Measurements from ENCODE around the gene CFAP141. TPM values are rescaled to one million over a fixed set of nuclear protein-coding genes. Genes with fewer than 3 reads are reported as not detected.

The CFAP141 gene
- total and polyA plus RNA-seq, 2 of the 13 experiments (the other 11 are each of a cell fraction or from before 2014, with no cell fraction given) = not detected

- no peak for TF ChIP-seq GABPA (IDR thresholded peaks at IDR 0.05; ENCODE audit: low read depth, low read length)
- TF ChIP-seq GABPA (CRISPR knock-in tag; IDR thresholded peaks at IDR 0.05; ENCODE audit: low read depth) = peak; percentile 38; the same call in 1 of the 2 replicates
- TF ChIP-seq ELF4 (CRISPR knock-in tag; IDR thresholded peaks at IDR 0.05; ENCODE audit: borderline replicate concordance) = no peak
- peak; percentile 90; the same call in 1 of the 2 replicates for TF ChIP-seq AHDC1 (CRISPR knock-in tag; IDR thresholded peaks at IDR 0.05; ENCODE audit: borderline replicate concordance)
- TF ChIP-seq HNRNPK (IDR thresholded peaks at IDR 0.05; ENCODE audit: low read depth, low read length, poor library complexity, severe bottlenecking) = no peak
- TF ChIP-seq PPARG (CRISPR knock-in tag; conservative IDR thresholded peaks at IDR 0.05) = peak; percentile 75
- TF ChIP-seq AGO2 (optimal IDR thresholded peaks at IDR 0.05; ENCODE audit: low read depth, low read length) = no peak
- TF ChIP-seq KAT8 (CRISPR knock-in tag; IDR thresholded peaks at IDR 0.05) = peak; percentile 73
- TF ChIP-seq ZNF777 (CRISPR knock-in tag; IDR thresholded peaks at IDR 0.05) = no peak
- TF ChIP-seq ZBTB49 (CRISPR knock-in tag; IDR thresholded peaks at IDR 0.05; ENCODE audit: borderline replicate concordance) = no peak
- no peak for TF ChIP-seq ZNF143 (CRISPR knock-in tag; IDR thresholded peaks at IDR 0.05)
- TF ChIP-seq HOXA7 (CRISPR knock-in tag; IDR thresholded peaks at IDR 0.05) = no peak
- 0 out of 2 replicates have a peak, but pooled peaks have one; percentile 23 for TF ChIP-seq HOXA3 (CRISPR knock-in tag; IDR thresholded peaks at IDR 0.05)
- TF ChIP-seq ZNF891 (CRISPR knock-in tag; IDR thresholded peaks at IDR 0.05) = no peak
- no peak for TF ChIP-seq EED (CRISPR knock-in tag; IDR thresholded peaks at IDR 0.05)
- TF ChIP-seq CEBPB (IDR thresholded peaks at IDR 0.05; ENCODE audit: borderline replicate concordance, low read depth, low read length) = peak; percentile 58; the same call in 1 of the 2 replicates
- TF ChIP-seq NR2C2 (CRISPR knock-in tag; IDR thresholded peaks at IDR 0.05; ENCODE audit: borderline replicate concordance) = peak; percentile 88
- TF ChIP-seq ZNF512B (CRISPR knock-in tag; IDR thresholded peaks at IDR 0.05; ENCODE audit: borderline replicate concordance) = no peak
- TF ChIP-seq BHLHE40 (IDR thresholded peaks at IDR 0.05; ENCODE audit: low read length) = no peak
- no peak for TF ChIP-seq SMARCC2 (IDR thresholded peaks at IDR 0.05)
- TF ChIP-seq SPEN (CRISPR knock-in tag; IDR thresholded peaks at IDR 0.05; ENCODE audit: low read depth) = no peak
These were observed 31.3 kb upstream of the CFAP141 start (continued) for GRCh38 chr1:154237435-154237834.

Data from HepG2 (cell line).